GM12801 (cell line): ENCODE data around the gene SGIP1.

ENCODE experiments used
- TF ChIP-seq, protein P1 (sequence below): IDR thresholded peaks from one replicate; pipeline ENCODE4 v1.5.1; 2011; ENCODE audit warnings: control low read depth; ENCODE audit not compliant: insufficient read length; ENCODE audit errors: extremely low read depth

SGIP1 gene

DNA sequence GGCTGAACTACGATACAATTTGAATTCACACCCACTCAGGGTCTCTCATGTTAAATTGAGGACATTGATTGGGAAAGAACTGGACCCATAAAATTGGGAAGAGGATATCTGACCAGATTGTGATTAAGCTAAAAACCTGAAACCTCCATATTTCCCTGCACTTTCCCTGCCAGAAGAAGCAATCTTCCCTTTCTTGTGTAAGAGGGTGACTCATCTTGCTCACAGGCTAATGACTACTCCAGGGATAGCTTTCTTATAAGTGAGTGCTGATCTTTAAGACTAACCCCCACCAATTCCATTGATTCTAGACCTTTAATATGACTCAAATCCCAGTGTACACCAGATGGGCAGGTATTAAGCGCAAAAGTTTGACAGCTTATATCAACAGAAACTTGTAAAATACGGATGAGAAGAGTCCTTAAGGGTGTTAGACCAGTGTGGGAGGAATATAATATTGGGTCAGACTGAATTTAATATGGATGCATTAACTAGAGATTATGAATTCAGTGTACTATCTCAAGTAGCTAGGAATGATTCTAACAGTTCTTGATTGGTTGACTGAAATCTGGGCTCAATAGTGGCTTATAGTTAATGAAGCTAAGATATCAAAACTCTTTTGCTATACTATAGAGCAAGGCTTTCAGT is 12.1 kb upstream of the SGIP1 start:
- TF ChIP-seq, protein P1, sequence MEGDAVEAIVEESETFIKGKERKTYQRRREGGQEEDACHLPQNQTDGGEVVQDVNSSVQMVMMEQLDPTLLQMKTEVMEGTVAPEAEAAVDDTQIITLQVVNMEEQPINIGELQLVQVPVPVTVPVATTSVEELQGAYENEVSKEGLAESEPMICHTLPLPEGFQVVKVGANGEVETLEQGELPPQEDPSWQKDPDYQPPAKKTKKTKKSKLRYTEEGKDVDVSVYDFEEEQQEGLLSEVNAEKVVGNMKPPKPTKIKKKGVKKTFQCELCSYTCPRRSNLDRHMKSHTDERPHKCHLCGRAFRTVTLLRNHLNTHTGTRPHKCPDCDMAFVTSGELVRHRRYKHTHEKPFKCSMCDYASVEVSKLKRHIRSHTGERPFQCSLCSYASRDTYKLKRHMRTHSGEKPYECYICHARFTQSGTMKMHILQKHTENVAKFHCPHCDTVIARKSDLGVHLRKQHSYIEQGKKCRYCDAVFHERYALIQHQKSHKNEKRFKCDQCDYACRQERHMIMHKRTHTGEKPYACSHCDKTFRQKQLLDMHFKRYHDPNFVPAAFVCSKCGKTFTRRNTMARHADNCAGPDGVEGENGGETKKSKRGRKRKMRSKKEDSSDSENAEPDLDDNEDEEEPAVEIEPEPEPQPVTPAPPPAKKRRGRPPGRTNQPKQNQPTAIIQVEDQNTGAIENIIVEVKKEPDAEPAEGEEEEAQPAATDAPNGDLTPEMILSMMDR: no peak

DNA sequence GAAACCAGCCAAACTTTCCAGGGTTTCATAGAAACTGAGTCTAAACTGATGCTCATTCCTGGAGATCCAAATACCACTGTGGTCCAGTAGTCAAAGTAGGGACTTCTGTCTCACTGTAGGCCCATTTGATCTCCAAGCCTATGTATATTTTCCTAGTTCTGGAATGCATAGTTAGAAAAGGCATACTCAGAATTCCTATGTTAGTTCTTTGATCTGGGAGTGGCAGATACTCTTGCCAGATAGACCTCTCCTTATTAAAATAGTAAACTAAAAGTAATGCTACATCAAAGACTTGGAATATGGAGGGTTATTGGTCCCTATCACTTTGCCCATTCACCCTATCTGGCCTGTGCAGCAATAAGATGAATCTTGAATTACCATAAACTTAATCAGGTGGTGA is 10.4 kb upstream of the SGIP1 start:
- TF ChIP-seq, protein P1: no peak

DNA sequence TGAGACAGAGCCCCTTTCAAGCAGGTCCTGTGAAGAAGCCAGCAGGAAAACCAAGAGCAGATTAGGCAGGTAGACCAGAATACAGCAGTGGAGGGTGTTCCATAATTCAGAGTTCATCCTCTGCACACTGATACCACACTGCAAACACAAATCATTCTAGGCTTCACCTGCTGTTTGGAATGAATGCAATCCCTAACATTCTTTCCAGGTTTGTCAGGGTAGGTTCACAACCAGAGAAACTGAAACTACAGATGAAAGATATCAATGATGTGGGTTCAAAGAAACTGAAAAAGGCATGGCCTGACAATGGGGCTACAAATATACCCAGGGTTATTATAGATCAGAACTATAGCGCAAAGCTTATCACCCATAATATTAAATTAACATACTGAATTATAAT is 8.9 kb upstream of the SGIP1 start:
- TF ChIP-seq, protein P1: no peak

DNA sequence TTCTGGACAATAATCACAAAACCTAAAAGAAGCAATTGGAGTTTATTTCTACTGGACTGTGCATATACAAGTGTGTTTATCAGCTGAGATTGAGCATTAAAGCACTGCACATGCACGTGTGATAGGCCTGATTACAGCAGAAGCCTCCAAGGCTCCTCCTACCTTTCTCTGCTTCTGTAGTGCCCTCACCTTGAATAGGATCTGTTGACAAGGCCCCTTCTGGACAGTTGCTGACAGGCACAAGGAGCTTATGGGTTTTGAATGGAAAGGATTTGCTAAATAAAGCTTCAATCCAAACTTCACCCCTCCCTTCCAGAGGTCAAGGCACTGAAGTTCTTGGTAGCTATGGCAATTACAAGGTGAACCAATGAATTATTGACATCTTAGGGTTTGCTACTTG is 7.9 kb upstream of the SGIP1 start:
- TF ChIP-seq, protein P1: no peak

DNA sequence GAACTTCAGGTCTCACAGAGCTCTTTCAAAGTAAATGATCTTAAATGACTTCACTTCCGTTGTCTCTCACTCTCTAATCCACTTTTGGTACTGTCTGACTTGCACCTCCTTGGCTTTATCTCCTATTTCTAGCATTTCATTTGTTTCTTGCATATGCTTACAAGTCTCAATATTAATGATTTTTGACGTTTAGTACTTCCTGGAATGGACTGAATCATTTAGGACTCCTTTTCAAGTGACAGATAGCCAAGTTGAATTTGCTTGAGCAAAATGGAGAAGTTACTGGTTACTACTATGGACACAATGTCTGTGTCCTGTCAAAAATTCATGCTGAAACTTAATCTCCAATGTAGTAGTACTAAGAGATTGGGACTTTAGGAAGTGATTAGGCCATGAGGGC is 7.0 kb upstream of the SGIP1 start:
- TF ChIP-seq, protein P1: no peak

DNA sequence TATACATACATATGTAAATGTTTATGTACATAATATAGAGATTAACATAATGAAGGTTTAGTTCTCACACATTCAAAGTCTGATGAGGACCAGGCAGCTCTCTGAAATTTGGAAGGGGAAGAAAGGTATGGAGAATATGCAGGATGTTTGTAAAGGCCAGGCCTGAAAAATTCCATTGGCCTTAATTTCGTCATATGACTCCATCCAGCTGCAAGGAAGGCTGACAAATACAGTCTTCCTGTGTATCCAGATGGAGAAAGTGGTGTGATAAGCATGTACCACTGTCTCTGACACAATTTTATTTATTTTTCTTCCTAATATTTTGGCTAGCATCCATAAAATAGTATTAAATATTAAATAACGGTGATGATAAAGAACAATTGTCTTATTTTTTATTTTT is 6.3 kb upstream of the SGIP1 start:
- TF ChIP-seq, protein P1: no peak

DNA sequence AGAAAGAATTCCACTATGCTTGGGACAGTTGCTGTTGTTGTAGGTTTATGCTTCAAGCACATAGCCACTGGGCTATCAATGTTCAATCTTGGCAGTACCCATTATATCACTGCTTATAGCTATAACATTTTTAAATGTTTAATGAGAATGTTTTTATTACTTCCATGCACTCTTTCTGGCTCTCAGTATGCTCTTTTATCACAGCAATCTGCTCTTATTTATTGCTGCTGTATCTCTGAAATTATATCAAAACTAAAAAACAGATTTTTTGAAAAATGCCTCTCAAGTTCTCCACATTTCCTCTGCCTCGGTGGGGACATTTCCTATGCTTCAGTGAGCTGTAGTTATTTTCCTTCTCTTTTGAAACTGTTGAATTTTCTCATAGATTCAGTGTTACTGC is 5.4 kb upstream of the SGIP1 start:
- TF ChIP-seq, protein P1: no peak

DNA sequence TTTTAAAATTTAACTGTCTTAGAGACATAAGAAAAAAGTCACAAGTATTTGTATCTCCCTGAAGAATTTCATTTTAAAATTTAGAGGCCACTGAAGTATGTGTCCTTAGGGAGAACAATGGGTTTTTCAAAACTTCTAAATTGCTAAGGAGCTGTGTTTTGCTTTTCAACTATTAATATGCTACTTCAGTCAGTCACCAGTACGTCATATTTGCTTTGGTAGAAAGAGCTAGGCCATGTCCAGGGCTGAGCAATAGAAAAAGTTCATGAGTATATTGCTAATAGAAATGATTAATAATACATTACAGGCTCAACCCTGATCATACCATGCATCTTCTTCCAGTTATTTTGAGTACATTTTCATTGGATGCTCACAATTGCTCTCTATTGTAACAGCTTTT is 1.7 kb upstream of the SGIP1 start:
- TF ChIP-seq, protein P1: no peak
